ENCODE data around the gene ASPDH.

DNA sequence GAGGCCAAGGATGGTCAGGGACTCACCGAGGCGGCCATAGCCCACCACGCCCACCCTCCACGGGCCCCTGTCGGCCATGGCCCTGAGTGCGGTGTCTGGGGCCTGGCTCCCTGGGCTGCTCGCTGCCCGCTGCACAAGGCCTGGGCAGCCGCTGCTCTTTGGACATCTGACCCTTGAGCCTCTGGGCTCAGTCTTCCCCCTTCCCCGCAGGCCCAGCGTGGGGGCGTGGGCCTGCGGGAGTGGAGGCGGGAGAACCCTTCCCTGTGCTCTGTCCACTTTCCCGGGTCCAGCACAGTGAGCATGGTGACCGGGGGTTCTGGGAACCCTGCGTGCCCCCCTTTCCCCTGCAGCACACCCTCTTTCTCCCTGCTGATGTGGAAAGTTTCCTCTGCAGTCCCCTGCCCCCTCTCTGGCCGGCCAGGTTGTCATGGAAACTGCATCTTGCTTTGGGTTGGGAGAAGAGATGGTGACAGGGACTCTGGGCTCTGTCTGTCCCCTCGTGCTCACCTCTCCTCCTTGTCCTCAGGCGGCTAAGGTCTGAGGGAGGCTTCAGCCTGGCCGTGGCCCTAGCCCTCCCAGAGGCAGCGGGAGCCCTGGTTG is at the start of gene ASPDH:
- TF ChIP-seq, protein P1, sequence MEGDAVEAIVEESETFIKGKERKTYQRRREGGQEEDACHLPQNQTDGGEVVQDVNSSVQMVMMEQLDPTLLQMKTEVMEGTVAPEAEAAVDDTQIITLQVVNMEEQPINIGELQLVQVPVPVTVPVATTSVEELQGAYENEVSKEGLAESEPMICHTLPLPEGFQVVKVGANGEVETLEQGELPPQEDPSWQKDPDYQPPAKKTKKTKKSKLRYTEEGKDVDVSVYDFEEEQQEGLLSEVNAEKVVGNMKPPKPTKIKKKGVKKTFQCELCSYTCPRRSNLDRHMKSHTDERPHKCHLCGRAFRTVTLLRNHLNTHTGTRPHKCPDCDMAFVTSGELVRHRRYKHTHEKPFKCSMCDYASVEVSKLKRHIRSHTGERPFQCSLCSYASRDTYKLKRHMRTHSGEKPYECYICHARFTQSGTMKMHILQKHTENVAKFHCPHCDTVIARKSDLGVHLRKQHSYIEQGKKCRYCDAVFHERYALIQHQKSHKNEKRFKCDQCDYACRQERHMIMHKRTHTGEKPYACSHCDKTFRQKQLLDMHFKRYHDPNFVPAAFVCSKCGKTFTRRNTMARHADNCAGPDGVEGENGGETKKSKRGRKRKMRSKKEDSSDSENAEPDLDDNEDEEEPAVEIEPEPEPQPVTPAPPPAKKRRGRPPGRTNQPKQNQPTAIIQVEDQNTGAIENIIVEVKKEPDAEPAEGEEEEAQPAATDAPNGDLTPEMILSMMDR (optimal IDR thresholded peaks at IDR 0.05 in 1 of 3, IDR thresholded peaks at IDR 0.05 in 1 of 3, conservative IDR thresholded peaks at IDR 0.05 in 1 of 3; ENCODE audit: extremely low read depth in 1 of 3, insufficient read depth in 2 of 3, low read length in 3 of 3), result no peak
- TF ChIP-seq EZH2 (IDR thresholded peaks at IDR 0.05; ENCODE audit: low read length), result no peak

Data from keratinocyte (primary cell).